ENCODE measurements around the gene P4HA2.

- no peak for TF ChIP-seq CTCF (IDR thresholded peaks at IDR 0.05)
- no peak for TF ChIP-seq POLR2A (IDR thresholded peaks at IDR 0.05)
These were observed 10.0 kb upstream of the P4HA2 start for GRCh38 chr5:132237670-132238069.

Data from testis (tissue), 2 donors.